ENCODE results near the gene NMNAT1.
"Not testable (repeated sequence)": the region's sequence is repeated elsewhere in the genome, so short reads cannot be mapped to it uniquely, and the experiment has no call there.

Gene NMNAT1

DNA sequence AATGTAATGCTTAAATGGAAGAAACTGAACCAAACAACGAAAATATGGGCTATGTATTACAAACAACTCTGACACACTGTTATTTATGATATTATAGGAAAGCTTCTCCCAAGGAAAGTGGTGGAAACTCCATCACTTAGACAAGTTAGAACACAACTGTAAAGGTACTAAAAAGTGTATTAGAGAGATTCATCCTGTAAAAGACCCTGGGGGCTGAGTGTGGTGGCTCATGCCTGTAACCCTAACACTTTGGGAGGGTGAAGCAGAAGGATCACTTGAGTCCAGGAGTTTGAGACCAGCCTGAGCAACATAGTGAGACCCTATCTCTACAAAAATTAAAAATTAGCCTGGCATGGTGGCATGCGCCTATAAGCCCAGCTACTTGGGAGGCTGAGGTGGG, 82.1 kb downstream of the NMNAT1 start:
- Histone ChIP-seq H3K4me3 (ENCODE audit: low read length) (no peak overlapping the region), H3K27me3 (ENCODE audit: insufficient read depth, low read length, poor library complexity) (no peaks in the 10 kb centered on the region), H4K8ac (ENCODE audit: low read depth, low read length) (no peak overlapping the region), H2AK5ac (ENCODE audit: low read length) (no peak overlapping the region), H2BK120ac (ENCODE audit: low read depth, low read length) (no peak overlapping the region), H3K4ac (ENCODE audit: low read depth, low read length) (no peak overlapping the region), H3K18ac (ENCODE audit: low read length) (no peak overlapping the region), H3K4me2 (ENCODE audit: low read length) (no peak overlapping the region), H3K79me2 (ENCODE audit: control insufficient read depth, insufficient read depth, low read length) (no peaks in the 10 kb centered on the region), H3K36me3 (ENCODE audit: control insufficient read depth, insufficient read depth, low read length) (no peaks in the 10 kb centered on the region), H3K9ac (ENCODE audit: low read length) (no peak overlapping the region), H3K79me1 (ENCODE audit: low read length) (no peaks in the 10 kb centered on the region), H2BK5ac (ENCODE audit: low read length) (no peak overlapping the region), H3K56ac (ENCODE audit: low read length) (no peak overlapping the region), H3K4me1 (ENCODE audit: control insufficient read depth, low read depth, low read length) (no peaks in the 10 kb centered on the region), H4K5ac (ENCODE audit: low read length) (no peak overlapping the region), H3K27ac (ENCODE audit: low read depth, low read length) (no peak overlapping the region), H3K23ac (ENCODE audit: low read length) (no peak overlapping the region), H2BK15ac (replicated peaks; ENCODE audit: low read depth) (no peak overlapping the region)
- WGBS (ENCODE audit: extremely low coverage, insufficient coverage, low lambda C conversion rate): no CpG with 5 or more reads among the region's 2 CpGs
- no peak for DNase-seq

DNA sequence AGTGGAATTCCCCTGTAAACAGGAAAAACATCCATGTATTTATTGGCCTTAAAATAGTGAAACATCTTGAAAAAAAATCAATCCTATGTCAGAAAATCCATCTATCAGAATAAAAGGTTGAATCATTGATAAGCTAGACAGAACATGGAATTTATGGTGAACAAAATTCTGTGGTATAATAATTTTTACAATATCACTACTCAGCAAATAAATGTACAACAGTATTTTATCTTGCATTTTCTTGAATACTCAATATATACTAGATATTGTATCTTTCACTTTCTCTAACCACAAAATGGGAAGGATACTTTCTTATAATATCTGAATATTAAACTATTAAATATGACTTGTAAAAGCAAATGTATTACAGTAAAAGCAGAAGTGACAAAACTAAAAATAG, 83.8 kb downstream of the NMNAT1 start:
- Histone ChIP-seq H3K18ac (ENCODE audit: low read length) (no peak overlapping the region), H3K27me3 (ENCODE audit: insufficient read depth, low read length, poor library complexity) (no peaks in the 10 kb centered on the region), H3K4me1 (ENCODE audit: control insufficient read depth, low read depth, low read length) (no peaks in the 10 kb centered on the region), H4K5ac (ENCODE audit: low read length) (no peak overlapping the region), H3K23ac (ENCODE audit: low read length) (no peak overlapping the region), H3K4ac (ENCODE audit: low read depth, low read length) (no peak overlapping the region), H3K27ac (ENCODE audit: low read depth, low read length) (no peak overlapping the region), H3K79me2 (ENCODE audit: control insufficient read depth, insufficient read depth, low read length) (no peaks in the 10 kb centered on the region), H3K4me3 (ENCODE audit: low read length) (no peak overlapping the region), H3K56ac (ENCODE audit: low read length) (no peak overlapping the region), H2BK120ac (ENCODE audit: low read depth, low read length) (no peak overlapping the region), H2BK15ac (replicated peaks; ENCODE audit: low read depth) (no peak overlapping the region), H2AK5ac (ENCODE audit: low read length) (no peak overlapping the region), H3K36me3 (ENCODE audit: control insufficient read depth, insufficient read depth, low read length) (no peaks in the 10 kb centered on the region), H3K4me2 (ENCODE audit: low read length) (no peak overlapping the region), H3K9ac (ENCODE audit: low read length) (no peak overlapping the region), H2BK5ac (ENCODE audit: low read length) (no peak overlapping the region), H4K8ac (ENCODE audit: low read depth, low read length) (no peak overlapping the region), H3K79me1 (ENCODE audit: low read length) (no peaks in the 10 kb centered on the region)
- no peak for DNase-seq

DNA sequence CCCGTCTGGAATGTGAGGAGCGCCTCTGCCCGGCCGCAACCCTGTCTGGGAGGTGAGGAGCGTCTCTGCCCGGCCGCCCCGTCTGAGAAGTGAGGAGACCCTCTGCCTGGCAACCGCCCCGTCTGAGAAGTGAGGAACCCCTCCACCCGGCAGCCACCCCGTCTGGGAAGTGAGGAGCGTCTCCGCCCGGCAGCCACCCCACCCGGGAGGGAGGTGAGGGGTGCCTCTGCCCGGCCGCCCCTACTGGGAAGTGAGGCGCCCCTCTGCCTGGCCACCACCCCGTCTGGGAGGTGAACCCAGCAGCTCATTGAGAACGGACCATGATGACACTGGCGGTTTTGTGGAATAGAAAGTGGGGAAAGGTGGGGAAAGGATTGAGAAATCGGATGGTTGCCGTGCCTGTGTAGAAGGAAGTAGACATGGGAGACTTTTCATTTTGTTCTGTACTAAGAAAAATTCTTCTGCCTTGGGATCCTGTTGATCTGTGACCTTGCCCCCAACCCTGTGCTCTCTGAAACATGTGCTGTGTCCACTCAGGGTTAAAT, 85.8 kb downstream of the NMNAT1 start:
- not testable (repeated sequence) for H2BK120ac ChIP-seq (ENCODE audit: low read depth, low read length); H2BK15ac ChIP-seq (replicated peaks; ENCODE audit: low read depth); DNase-seq; H3K27ac ChIP-seq (ENCODE audit: low read depth, low read length); H3K9ac ChIP-seq (ENCODE audit: low read length); H3K4me1 ChIP-seq (ENCODE audit: control insufficient read depth, low read depth, low read length); H3K79me1 ChIP-seq (ENCODE audit: low read length); H3K36me3 ChIP-seq (ENCODE audit: control insufficient read depth, insufficient read depth, low read length); H3K23ac ChIP-seq (ENCODE audit: low read length); H4K8ac ChIP-seq (ENCODE audit: low read depth, low read length); H3K79me2 ChIP-seq (ENCODE audit: control insufficient read depth, insufficient read depth, low read length); H3K18ac ChIP-seq (ENCODE audit: low read length); H3K4me2 ChIP-seq (ENCODE audit: low read length); H4K5ac ChIP-seq (ENCODE audit: low read length); H3K4me3 ChIP-seq (ENCODE audit: low read length); H3K27me3 ChIP-seq (ENCODE audit: insufficient read depth, low read length, poor library complexity); H3K4ac ChIP-seq (ENCODE audit: low read depth, low read length); H2AK5ac ChIP-seq (ENCODE audit: low read length); H3K56ac ChIP-seq (ENCODE audit: low read length); H2BK5ac ChIP-seq (ENCODE audit: low read length)
- no CpG with 5 or more reads among the region's 24 CpGs for WGBS (ENCODE audit: extremely low coverage, insufficient coverage, low lambda C conversion rate)

DNA sequence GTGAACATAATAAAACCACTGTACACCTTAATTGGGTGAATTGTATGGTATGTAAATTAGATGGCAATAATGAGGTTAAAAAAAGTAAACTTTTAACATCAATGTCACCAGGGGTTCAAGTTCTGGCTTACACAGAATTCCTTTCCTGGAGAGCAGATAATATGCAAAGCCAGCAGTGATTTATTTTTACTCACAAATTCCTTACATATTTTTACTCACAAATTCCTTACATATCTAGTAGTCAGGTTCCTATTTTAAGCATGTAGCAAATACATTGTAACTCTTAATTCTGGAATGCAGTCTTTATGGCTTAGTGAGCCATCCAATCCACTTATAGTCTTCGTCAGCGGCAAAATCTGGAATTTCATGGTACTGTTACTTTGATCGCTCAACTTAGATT, 88.2 kb downstream of the NMNAT1 start:
- Histone ChIP-seq H3K79me1 (ENCODE audit: low read length) (peaks cover 6% of the 10 kb centered on the region), H3K4me2 (ENCODE audit: low read length) (no peak overlapping the region), H3K27ac (ENCODE audit: low read depth, low read length) (no peak overlapping the region), H2BK15ac (replicated peaks; ENCODE audit: low read depth) (no peak overlapping the region), H3K18ac (ENCODE audit: low read length) (no peak overlapping the region), H3K9ac (ENCODE audit: low read length) (no peak overlapping the region), H3K4me3 (ENCODE audit: low read length) (no peak overlapping the region), H4K8ac (ENCODE audit: low read depth, low read length) (no peak overlapping the region), H3K4ac (ENCODE audit: low read depth, low read length) (no peak overlapping the region), H3K23ac (ENCODE audit: low read length) (no peak overlapping the region), H3K79me2 (ENCODE audit: control insufficient read depth, insufficient read depth, low read length) (peaks cover 11% of the 10 kb centered on the region), H3K4me1 (ENCODE audit: control insufficient read depth, low read depth, low read length) (no peaks in the 10 kb centered on the region), H2AK5ac (ENCODE audit: low read length) (no peak overlapping the region), H3K56ac (ENCODE audit: low read length) (no peak overlapping the region), H3K36me3 (ENCODE audit: control insufficient read depth, insufficient read depth, low read length) (no peaks in the 10 kb centered on the region), H2BK5ac (ENCODE audit: low read length) (no peak overlapping the region), H3K27me3 (ENCODE audit: insufficient read depth, low read length, poor library complexity) (no peaks in the 10 kb centered on the region), H4K5ac (ENCODE audit: low read length) (no peak overlapping the region), H2BK120ac (ENCODE audit: low read depth, low read length) (no peak overlapping the region)
- no CpG with 5 or more reads among the region's 3 CpGs for WGBS (ENCODE audit: extremely low coverage, insufficient coverage, low lambda C conversion rate)
- DNase-seq: peak; percentile 52

DNA sequence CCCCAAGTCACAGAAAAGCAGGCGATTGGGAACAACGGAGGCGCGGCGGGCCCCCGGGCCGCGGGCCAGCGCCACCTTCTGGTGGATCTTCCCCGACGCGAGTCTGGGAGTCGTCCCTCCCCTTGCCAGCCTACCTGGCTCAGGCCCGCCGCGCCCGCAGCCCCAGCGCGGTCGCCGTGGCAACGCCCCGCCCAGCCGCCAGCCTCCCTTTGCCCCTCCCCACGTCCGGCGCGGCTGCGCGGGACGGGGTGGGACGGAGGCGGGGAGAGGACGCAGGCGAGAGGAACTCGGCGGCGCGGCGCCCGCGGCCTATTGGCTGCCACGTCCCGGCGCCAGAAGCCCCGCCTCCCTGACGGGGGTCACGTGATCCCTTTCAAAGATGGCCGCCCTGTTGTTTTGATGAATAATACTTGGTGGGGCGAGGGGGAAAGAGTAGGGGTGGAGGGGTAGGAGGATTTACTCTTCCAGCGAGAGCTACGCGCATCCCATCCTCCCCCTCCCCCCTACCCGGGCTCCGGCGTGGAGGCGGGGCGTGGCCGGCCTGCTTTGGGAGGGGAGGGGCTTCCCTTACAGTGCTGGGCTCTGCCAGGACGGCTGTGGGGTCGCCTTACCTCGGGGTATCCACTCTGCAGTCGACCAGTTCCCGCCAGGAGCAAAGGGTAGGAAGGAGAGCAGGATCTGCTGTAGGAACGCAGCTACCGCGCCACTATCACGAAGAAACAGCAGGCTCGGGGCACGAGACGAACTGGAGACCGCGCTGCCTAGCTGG, 89.5 kb downstream of the NMNAT1 start, which contains the start of gene UBE4B:
TSS of gene UBE4B (plus strand) at position 369 of the 769 bp plus-strand sequence. CDS start 713 bp downstream, outside the sequence.
- H3K79me1 ChIP-seq (ENCODE audit: low read length): peaks cover 6% of the 10 kb centered on the region
- H2AK5ac ChIP-seq (ENCODE audit: low read length): peak within 1 kb of the TSS; percentile 32
- peak within 1 kb of the TSS; percentile 100 for H3K56ac ChIP-seq (ENCODE audit: low read length)
- no peak within 1 kb of the TSS for H2BK120ac ChIP-seq (ENCODE audit: low read depth, low read length)
- H2BK15ac ChIP-seq (replicated peaks; ENCODE audit: low read depth): peak within 1 kb of the TSS; percentile 98
- H3K18ac ChIP-seq (ENCODE audit: low read length): peak within 1 kb of the TSS; percentile 98
- peak within 1 kb of the TSS; percentile 94 for H3K27ac ChIP-seq (ENCODE audit: low read depth, low read length)
- H3K9ac ChIP-seq (ENCODE audit: low read length): peak within 1 kb of the TSS; percentile 100
- H4K5ac ChIP-seq (ENCODE audit: low read length): no peak within 1 kb of the TSS
- H3K4me1 ChIP-seq (ENCODE audit: control insufficient read depth, low read depth, low read length): no peaks in the 10 kb centered on the region
- H3K23ac ChIP-seq (ENCODE audit: low read length): peak within 1 kb of the TSS; percentile 87
- no CpG with 5 or more reads among the region's 73 CpGs for WGBS (ENCODE audit: extremely low coverage, insufficient coverage, low lambda C conversion rate)
- H4K8ac ChIP-seq (ENCODE audit: low read depth, low read length): peak within 1 kb of the TSS; percentile 84
- no peaks in the 10 kb centered on the region for H3K36me3 ChIP-seq (ENCODE audit: control insufficient read depth, insufficient read depth, low read length)
- peak; percentile 99 for DNase-seq
- peak within 1 kb of the TSS; percentile 96 for H2BK5ac ChIP-seq (ENCODE audit: low read length)
- H3K79me2 ChIP-seq (ENCODE audit: control insufficient read depth, insufficient read depth, low read length): peaks cover 19% of the 10 kb centered on the region
- H3K4me2 ChIP-seq (ENCODE audit: low read length): peak within 1 kb of the TSS; percentile 90
- H3K4ac ChIP-seq (ENCODE audit: low read depth, low read length): peak within 1 kb of the TSS; percentile 73
- H3K27me3 ChIP-seq (ENCODE audit: insufficient read depth, low read length, poor library complexity): no peaks in the 10 kb centered on the region
- peak within 1 kb of the TSS; percentile 100 for H3K4me3 ChIP-seq (ENCODE audit: low read length)

All from mesendoderm (in vitro differentiated cells).